Endothelial cell of umbilical vein (primary cell): ENCODE measurements around the gene ARHGAP18.

Experiments
- EZH2 ChIP-seq: IDR thresholded peaks from 2 replicates; pipeline ENCODE4 v1.6.1; 2012; ENCODE audit warnings: borderline replicate concordance, low read depth, mild to moderate bottlenecking, moderate library complexity, low read length, inconsistent platforms; ENCODE audit not compliant: severe bottlenecking
- FOS ChIP-seq: IDR thresholded peaks from 2 replicates; pipeline ENCODE4 v1.6.1; 2011; ENCODE audit warnings: mild to moderate bottlenecking, low read length, moderate library complexity, borderline replicate concordance; ENCODE audit not compliant: insufficient read depth
- MAX ChIP-seq: IDR thresholded peaks from 2 replicates; pipeline ENCODE4 v1.6.1; 2011; ENCODE audit not compliant: insufficient read depth, insufficient read length
- MYC ChIP-seq: IDR thresholded peaks from one replicate; pipeline ENCODE4 v1.6.1; 2011; ENCODE audit warnings: mild to moderate bottlenecking, low read depth, low read length
- POLR2A ChIP-seq: IDR thresholded peaks from 2 replicates; pipeline ENCODE4 v1.6.1; 2012; ENCODE audit warnings: low read depth, mild to moderate bottlenecking, control low read depth, low read length
- POLR2AphosphoS5 ChIP-seq: IDR thresholded peaks from 2 replicates; pipeline ENCODE4 v1.6.1; 2012; ENCODE audit warnings: low read depth, mild to moderate bottlenecking, control low read depth, low read length, moderate library complexity; ENCODE audit not compliant: insufficient read depth
- TF ChIP-seq, protein P1 (sequence below), 2 donors: IDR thresholded peaks; 1 replicate in 1 of 2; 2 replicates in 1 of 2; pipeline ENCODE4 v1.5.1; 2011; ENCODE audit warnings: low read length in 2 of 2, mild to moderate bottlenecking in 2 of 2, moderate library complexity in 2 of 2, control low read depth in 1 of 2, inconsistent platforms in 1 of 2, low read depth in 1 of 2; ENCODE audit not compliant: insufficient read depth in 1 of 2; ENCODE audit errors: extremely low read depth in 1 of 2

- TF ChIP-seq, protein P1, sequence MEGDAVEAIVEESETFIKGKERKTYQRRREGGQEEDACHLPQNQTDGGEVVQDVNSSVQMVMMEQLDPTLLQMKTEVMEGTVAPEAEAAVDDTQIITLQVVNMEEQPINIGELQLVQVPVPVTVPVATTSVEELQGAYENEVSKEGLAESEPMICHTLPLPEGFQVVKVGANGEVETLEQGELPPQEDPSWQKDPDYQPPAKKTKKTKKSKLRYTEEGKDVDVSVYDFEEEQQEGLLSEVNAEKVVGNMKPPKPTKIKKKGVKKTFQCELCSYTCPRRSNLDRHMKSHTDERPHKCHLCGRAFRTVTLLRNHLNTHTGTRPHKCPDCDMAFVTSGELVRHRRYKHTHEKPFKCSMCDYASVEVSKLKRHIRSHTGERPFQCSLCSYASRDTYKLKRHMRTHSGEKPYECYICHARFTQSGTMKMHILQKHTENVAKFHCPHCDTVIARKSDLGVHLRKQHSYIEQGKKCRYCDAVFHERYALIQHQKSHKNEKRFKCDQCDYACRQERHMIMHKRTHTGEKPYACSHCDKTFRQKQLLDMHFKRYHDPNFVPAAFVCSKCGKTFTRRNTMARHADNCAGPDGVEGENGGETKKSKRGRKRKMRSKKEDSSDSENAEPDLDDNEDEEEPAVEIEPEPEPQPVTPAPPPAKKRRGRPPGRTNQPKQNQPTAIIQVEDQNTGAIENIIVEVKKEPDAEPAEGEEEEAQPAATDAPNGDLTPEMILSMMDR (IDR thresholded peaks at IDR 0.05; ENCODE audit: extremely low read depth in 1 of 2, insufficient read depth in 1 of 2, low read depth in 1 of 2, low read length in 2 of 2): no peak
- TF ChIP-seq MAX: no peak
- TF ChIP-seq EZH2: no peak
- TF ChIP-seq POLR2A: no peak
- peak; percentile 17 for TF ChIP-seq POLR2AphosphoS5
- no peak for TF ChIP-seq MYC
- peak; percentile 88 for TF ChIP-seq FOS
Measured at GRCh38 chr6:129672881-129673631, 36.9 kb downstream of the ARHGAP18 start.
